A549 (cell line): Measurements from ENCODE around the gene MYO3A.

Experiments
- CTCF ChIP-seq: fragments of >200 bp; sonication (Bioruptor Twin); formaldehyde crosslinking; IDR thresholded peaks from 3 replicates; pipeline ENCODE4 v1.5.1; 2016
- EP300 ChIP-seq, 2 experiments: fragments of >200 bp; sonication (Bioruptor Twin); formaldehyde crosslinking; IDR thresholded peaks; 2 replicates in 1 of 2; 3 replicates in 1 of 2; pipeline ENCODE4 v1.6.1; 2016 to 2017
- HDAC2 ChIP-seq: fragments of 200-600 bp; sonication (generic); IDR thresholded peaks from 2 replicates; pipeline ENCODE4 v1.6.1; 2016
- JUN ChIP-seq, 2 experiments: fragments of >200 bp; sonication (Bioruptor Twin); formaldehyde crosslinking; IDR thresholded peaks; 2 replicates in 1 of 2; 3 replicates in 1 of 2; pipeline ENCODE4 v1.6.1; 2016 to 2017
- MAFK ChIP-seq: fragments of 450-650 bp; IDR thresholded peaks from 2 replicates; pipeline ENCODE4 v1.6.1; 2014; ENCODE audit not compliant: partially characterized antibody
- POLR2A ChIP-seq: IDR thresholded peaks from 2 replicates; pipeline ENCODE4 v1.6.1; 2012; ENCODE audit warnings: mild to moderate bottlenecking, low read length
- RAD21 ChIP-seq, 2 experiments: fragments of >200 bp in 1 of 2; sonication (Bioruptor Twin) in 1 of 2; formaldehyde crosslinking in 1 of 2; IDR thresholded peaks in 1 of 2; conservative IDR thresholded peaks in 1 of 2; 2 replicates in 1 of 2; 3 replicates in 1 of 2; pipeline ENCODE4 v1.6.1; 2012 to 2018; ENCODE audit warnings: inconsistent platforms in 1 of 2
- REST ChIP-seq: fragments of 200-600 bp; sonication (generic); IDR thresholded peaks from 2 replicates; pipeline ENCODE4 v1.6.1; 2016; ENCODE audit warnings: antibody characterized with exemption, mild to moderate bottlenecking, moderate library complexity
- TP53 ChIP-seq: fragments of 250-450 bp; sonication (Bioruptor Pico); IDR thresholded peaks from 2 replicates; pipeline ENCODE4 v1.5.0; 2021; ENCODE audit warnings: mild to moderate bottlenecking, moderate library complexity
- TF ChIP-seq, protein P1 (sequence below): fragments of 450-650 bp; IDR thresholded peaks from 2 replicates; pipeline ENCODE4 v1.6.1; 2014; ENCODE audit warnings: antibody characterized with exemption

DNA sequence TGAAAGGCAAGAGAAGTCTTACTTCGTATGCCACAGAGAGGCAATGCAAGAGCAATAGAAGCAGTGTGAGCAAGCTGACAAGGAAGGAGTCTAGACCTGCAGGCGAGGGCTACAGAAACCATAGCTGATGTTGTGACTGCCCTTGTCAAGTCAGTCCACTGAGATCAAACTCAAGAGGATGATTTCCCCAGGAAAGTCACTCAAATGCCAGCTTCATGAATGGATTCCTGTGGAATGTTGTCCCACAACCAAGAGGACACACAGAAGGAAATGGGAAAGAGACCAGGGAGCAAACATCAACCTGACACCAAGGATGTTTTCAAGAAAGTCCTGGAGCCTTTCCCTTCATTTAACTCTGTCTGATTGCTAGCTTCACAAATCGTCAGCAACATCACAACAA lies 204.6 kb downstream of the MYO3A start:
- TF ChIP-seq REST (no peak), CTCF (no peak), POLR2A (no peak), HDAC2 (no peak), RAD21 (conservative IDR thresholded peaks at IDR 0.05 in 1 of 2, IDR thresholded peaks at IDR 0.05 in 1 of 2) (no peak), MAFK (no peak), EP300 (IDR thresholded peaks at IDR 0.05) (no peak), JUN (IDR thresholded peaks at IDR 0.05) (no peak), TP53 (CRISPR knock-in tag) (no peak)
- TF ChIP-seq, protein P1, sequence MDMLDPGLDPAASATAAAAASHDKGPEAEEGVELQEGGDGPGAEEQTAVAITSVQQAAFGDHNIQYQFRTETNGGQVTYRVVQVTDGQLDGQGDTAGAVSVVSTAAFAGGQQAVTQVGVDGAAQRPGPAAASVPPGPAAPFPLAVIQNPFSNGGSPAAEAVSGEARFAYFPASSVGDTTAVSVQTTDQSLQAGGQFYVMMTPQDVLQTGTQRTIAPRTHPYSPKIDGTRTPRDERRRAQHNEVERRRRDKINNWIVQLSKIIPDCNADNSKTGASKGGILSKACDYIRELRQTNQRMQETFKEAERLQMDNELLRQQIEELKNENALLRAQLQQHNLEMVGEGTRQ, result no peak
